Activated T-cell treated with anti-CD3 and anti-CD28 coated beads, Interleukin-2, amount 50 U/mL, for 24 hours (primary cell): ENCODE measurements around the gene GALE.
"Not testable (repeated sequence)": the region's sequence is repeated elsewhere in the genome, so short reads cannot be mapped to it uniquely, and the experiment has no call there.

ENCODE experiments used
- DNase-seq: peaks from one replicate; pipeline ENCODE4 v3.0.0-alpha.2; 2020
- H3K27ac Mint-ChIP-seq: 2 replicates; pipeline ENCODE4 v1.8.0; 2020; ENCODE audit warnings: mild to moderate bottlenecking, mixed read lengths
- H3K27me3 Mint-ChIP-seq: 2 replicates; pipeline ENCODE4 v1.8.0; 2020; ENCODE audit warnings: mixed read lengths
- H3K36me3 Mint-ChIP-seq: 2 replicates; pipeline ENCODE4 v1.8.0; 2020; ENCODE audit warnings: low read depth, mixed read lengths
- H3K4me1 Mint-ChIP-seq: 2 replicates; pipeline ENCODE4 v1.8.0; 2020; ENCODE audit warnings: low read depth, mixed read lengths
- H3K4me3 Mint-ChIP-seq: 2 replicates; pipeline ENCODE4 v1.8.0; 2020; ENCODE audit warnings: mild to moderate bottlenecking, moderate library complexity, mixed read lengths
- H3K9me3 Mint-ChIP-seq: 2 replicates; pipeline ENCODE4 v1.8.0; 2020; ENCODE audit warnings: mixed read lengths

Gene GALE

GRCh38 chr1:23801338-23801748, 789 bp upstream of the GALE start:
- Mint-ChIP-seq H3K9me3 (no peaks in the 10 kb centered on the region), H3K36me3 (peaks cover 39% of the 10 kb centered on the region), H3K27me3 (no peaks in the 10 kb centered on the region), H3K4me3 (peak overlapping the region; percentile 98), H3K27ac (peak overlapping the region; percentile 94), H3K4me1 (peaks cover 21% of the 10 kb centered on the region)
- peak; percentile 32 for DNase-seq

GRCh38 chr1:23799570-23800399, 769 bp downstream of the GALE start:
- H3K4me1 Mint-ChIP-seq = peaks cover 21% of the 10 kb centered on the region
- peaks cover 52% of the 10 kb centered on the region for H3K36me3 Mint-ChIP-seq
- H3K27me3 Mint-ChIP-seq = no peaks in the 10 kb centered on the region
- H3K4me3 Mint-ChIP-seq = peak overlapping the region; percentile 98
- H3K27ac Mint-ChIP-seq = peak overlapping the region; percentile 94
- no peaks in the 10 kb centered on the region for H3K9me3 Mint-ChIP-seq
- DNase-seq = peak; percentile 55

DNA sequence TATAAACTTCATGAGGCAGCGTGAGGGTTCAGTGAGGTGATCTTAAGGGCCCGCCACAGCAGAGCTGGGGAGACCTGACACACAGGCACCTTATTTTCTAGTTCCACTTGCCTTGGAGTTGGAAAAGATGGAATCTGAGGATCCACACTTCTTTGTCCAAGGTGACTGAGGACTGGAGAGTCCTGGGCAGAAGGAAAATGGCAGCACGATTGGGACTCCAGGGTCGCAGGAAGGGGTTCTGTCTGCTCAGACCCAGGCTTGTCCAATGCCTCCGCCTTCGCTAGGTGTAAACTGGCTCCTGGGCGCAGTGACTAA, 1.3 kb downstream of the GALE start:
- Mint-ChIP-seq H3K27me3 (no peaks in the 10 kb centered on the region), H3K27ac (peak overlapping the region; percentile 94), H3K9me3 (no peaks in the 10 kb centered on the region), H3K4me3 (peak overlapping the region; percentile 98), H3K4me1 (peaks cover 21% of the 10 kb centered on the region), H3K36me3 (peaks cover 57% of the 10 kb centered on the region)
- no peak for DNase-seq

DNA sequence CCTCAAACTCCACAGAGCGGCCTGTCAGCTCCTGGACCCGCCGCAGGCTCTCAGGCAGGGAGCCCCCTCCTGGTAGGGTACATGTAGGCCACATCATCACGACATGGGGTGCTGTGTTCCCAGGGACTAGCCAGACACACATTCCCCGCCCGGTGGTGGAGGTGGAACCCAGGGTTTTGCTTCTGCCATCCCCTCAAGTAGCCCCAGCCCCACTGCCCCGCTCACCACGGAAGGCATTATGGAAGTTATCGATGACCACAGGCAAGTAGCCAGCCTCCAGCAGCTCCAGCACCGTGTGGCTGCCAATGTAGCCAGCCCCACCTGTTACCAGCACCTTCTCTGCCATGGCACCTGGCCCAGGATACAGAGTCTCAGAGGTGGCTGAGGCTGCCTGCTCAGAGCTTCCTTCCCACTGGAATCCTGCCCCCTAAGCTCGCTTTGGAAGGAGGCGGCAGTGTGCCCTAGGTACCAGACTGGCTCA, 1.9 kb downstream of the GALE start:
- peak; percentile 35 for DNase-seq
- Mint-ChIP-seq H3K27me3 (no peaks in the 10 kb centered on the region), H3K27ac (peak overlapping the region; percentile 94), H3K36me3 (peaks cover 61% of the 10 kb centered on the region), H3K4me1 (peaks cover 21% of the 10 kb centered on the region), H3K9me3 (no peaks in the 10 kb centered on the region), H3K4me3 (peak overlapping the region; percentile 98)

DNA sequence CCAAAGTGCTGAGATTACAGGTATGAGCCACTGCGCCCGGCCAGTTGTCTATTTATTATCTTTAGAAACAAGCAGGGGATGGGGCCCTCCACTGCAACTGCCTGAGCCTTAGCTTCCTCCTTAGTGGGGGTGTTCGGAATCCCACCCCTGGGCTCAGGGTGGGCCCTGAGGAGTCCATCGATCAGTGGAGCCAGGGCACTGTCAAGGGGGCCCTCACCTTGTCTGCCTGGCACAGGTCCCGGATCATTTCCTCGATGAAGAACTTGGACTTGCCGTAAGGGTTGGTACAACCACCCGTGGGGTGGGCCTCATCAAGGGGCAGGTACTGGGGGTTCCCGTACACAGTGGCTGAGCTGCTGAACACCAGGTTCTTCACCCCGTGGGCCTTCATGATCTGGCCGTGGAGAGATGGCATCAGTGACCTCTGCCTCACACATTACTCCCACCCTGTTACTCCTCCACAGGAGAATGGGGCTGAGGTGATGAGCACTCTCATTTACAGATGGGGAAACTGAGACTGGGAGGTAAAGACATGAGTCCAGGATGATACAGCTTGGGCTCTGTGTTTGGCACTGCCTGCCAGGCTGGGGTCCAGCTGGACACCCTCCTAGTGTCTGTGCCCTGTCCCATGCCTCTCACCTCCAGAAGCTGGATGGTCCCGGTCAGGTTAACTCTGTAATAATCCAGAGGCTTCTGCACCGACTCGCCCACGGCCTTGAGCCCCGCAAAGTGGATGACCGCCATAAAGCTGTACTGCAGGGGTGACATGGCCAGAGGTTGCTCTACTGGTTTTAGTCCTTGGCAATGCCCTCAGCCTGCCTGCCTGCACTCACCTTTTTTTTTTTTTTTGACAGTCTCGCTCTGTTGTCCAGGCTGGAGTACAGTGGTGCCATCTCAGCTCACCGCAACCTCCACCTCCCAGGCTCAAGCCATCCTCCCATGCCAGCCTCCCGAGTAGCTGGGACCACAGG, 2.8 kb downstream of the GALE start:
- no peak for DNase-seq
- Mint-ChIP-seq H3K4me3 (no peak overlapping the region), H3K27me3 (no peaks in the 10 kb centered on the region), H3K4me1 (peaks cover 28% of the 10 kb centered on the region), H3K9me3 (no peaks in the 10 kb centered on the region), H3K27ac (peak overlapping the region; percentile 70), H3K36me3 (peaks cover 70% of the 10 kb centered on the region)

DNA sequence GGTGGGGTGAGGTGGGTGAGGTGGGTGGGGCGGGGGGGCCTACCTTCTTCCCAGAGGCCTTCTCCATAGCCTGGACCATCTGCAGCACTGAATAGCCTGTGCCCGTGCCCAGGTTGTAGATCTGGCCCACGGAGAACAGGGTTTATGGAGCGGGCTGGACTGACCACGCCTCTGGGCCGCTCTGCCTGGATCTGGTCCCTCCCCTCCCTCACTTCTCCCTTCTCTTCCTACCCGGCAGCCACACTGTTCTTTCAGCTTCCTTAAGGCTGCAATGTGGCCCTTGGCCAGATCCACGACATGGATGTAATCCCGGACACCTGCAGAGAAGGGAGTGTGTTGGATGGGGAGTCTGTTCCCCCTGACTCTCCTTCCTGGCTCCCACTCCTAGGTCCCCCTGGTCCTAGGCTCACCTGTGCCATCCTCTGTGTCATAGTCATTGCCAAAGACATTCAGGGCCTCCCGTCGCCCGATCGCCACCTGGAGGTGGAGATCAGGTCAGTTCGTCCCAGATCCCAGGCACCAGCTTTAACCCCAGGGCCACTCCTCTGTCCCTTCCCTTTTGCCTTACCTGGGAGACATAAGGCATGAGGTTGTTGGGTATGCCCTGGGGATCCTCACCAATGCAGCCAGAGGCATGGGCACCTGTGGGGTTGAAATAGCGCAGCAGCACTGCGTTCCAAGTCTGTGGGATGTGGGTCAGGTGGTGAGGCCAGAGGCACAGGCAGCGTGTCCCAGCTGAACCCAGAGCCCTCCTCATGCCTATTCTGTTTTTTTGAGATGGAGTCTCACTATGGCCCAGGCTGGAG, 3.9 kb downstream of the GALE start:
- Mint-ChIP-seq H3K27me3 (no peaks in the 10 kb centered on the region), H3K9me3 (no peaks in the 10 kb centered on the region), H3K36me3 (peaks cover 72% of the 10 kb centered on the region), H3K4me3 (no peak overlapping the region), H3K27ac (peak overlapping the region; percentile 70), H3K4me1 (peaks cover 31% of the 10 kb centered on the region)
- DNase-seq = no peak

DNA sequence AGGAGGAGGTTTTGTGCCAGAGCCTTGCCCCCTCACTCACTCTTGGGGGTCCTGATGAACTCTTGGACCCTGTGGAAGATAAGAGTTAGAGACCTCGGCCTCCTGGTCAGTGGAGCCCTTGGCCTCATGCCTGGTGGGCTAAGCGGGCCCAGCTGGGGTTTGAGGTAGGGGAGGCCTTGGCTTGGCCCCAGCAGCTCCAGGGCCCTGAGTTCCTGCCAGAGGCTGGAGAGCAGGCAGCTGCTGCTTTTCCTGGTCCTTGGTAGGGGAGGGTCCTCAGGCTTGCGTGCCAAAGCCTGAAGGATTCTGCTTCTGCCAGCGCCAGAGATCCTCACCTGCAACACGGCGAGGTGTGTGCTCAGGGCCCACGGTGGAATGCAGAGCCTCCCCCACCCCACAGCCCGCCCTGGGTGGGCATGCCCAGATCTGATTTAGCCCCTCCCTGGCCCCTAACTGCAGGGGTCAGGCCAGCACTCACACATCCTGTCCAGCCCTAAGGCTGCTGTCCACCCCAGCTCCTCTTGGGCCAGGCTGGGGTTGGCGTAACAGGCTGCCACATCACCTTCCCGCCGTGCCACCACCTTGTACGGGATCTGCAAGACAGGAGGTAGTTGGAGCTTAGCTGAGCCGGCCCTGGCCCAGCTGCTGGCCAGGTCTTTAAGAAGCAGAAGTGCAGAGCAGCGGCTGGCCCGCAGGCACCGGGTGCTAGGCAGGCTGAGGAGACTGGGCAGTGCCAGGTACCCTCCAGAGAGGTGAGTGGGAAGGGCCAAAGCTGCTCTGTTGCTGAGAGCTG, 4.7 kb downstream of the GALE start:
- peaks cover 77% of the 10 kb centered on the region for H3K36me3 Mint-ChIP-seq
- H3K27me3 Mint-ChIP-seq = no peaks in the 10 kb centered on the region
- peak overlapping the region; percentile 82 for H3K27ac Mint-ChIP-seq
- H3K4me1 Mint-ChIP-seq = peaks cover 31% of the 10 kb centered on the region
- no peaks in the 10 kb centered on the region for H3K9me3 Mint-ChIP-seq
- no peak overlapping the region for H3K4me3 Mint-ChIP-seq
- DNase-seq = no peak

DNA sequence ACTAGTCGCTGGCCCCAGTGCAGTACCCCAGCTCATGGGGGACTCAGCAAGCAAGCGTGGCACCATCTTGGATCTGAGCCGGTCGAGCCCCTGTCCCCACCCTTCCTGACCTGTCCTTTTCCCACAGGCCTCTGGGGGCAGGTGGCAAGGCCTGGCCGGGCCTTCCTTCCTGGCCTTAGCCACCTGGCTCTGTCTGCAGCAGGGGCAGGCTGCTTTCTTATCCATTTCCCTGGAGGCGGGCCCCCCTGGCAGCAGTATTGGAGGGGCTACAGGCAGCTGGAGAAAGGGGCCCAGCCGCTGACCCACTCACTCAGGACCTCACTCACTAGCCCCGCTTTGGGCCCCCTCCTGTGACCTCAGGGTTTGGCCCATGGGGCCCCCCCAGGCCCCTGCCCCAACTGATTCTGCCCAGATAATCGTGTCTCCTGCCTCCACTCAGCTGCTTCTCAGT, 5.8 kb downstream of the GALE start:
- not testable (repeated sequence) for DNase-seq, H3K9me3 Mint-ChIP-seq, H3K27me3 Mint-ChIP-seq, H3K4me3 Mint-ChIP-seq
- Mint-ChIP-seq H3K27ac (peak overlapping the region; percentile 68), H3K36me3 (peaks cover 82% of the 10 kb centered on the region), H3K4me1 (peaks cover 39% of the 10 kb centered on the region)

GRCh38 chr1:23793861-23794731, 6.5 kb downstream of the GALE start:
- H3K9me3 Mint-ChIP-seq = no peaks in the 10 kb centered on the region
- H3K4me3 Mint-ChIP-seq = no peak overlapping the region
- peaks cover 77% of the 10 kb centered on the region for H3K36me3 Mint-ChIP-seq
- peaks cover 35% of the 10 kb centered on the region for H3K4me1 Mint-ChIP-seq
- no peaks in the 10 kb centered on the region for H3K27me3 Mint-ChIP-seq
- H3K27ac Mint-ChIP-seq = peak overlapping the region; percentile 68
- no peak for DNase-seq

DNA sequence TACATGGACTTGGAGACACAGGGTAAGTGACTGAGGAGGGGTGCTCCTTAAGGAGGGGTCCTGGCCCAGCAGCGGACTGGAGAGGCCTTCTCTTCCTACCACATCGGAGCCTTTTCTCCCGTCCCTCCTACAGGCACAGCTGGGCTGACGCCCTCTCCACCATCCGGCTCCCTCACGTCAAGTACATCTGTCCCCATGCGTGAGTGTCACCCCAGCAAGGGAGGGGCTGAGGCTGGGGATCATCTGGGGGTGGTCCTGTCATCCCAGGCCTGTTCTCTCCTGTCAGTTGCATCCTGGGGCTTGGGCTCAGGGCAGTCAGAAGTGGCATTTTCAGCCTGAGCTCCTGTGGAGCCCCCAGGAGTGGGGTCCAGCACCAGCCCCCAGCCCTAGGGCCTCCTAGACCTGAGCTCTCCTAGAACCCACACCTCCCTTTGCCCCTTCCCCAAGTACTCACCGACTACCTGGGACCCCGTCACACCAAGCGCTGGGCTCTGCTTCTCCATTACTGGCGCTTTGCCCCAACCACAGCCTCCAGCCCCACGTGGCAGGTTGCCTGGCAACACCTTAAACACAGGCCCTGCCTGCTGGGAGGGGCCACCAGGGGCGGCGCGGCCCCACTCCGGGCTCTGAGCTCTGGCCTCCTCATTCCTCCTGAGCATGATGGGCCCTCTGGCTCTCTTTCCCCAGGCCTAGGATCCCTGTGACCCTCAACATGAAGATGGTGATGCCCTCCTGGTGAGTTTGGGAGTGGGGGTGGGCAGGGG, 7.4 kb downstream of the GALE start:
- peak overlapping the region; percentile 84 for H3K27ac Mint-ChIP-seq
- peaks cover 33% of the 10 kb centered on the region for H3K4me1 Mint-ChIP-seq
- H3K9me3 Mint-ChIP-seq = no peaks in the 10 kb centered on the region
- peaks cover 77% of the 10 kb centered on the region for H3K36me3 Mint-ChIP-seq
- no peaks in the 10 kb centered on the region for H3K27me3 Mint-ChIP-seq
- DNase-seq = peak; percentile 40
- H3K4me3 Mint-ChIP-seq = peak overlapping the region; percentile 98

GRCh38 chr1:23792151-23792945, 8.2 kb downstream of the GALE start:
- H3K27ac Mint-ChIP-seq = peak overlapping the region; percentile 97
- H3K27me3 Mint-ChIP-seq = no peaks in the 10 kb centered on the region
- no peaks in the 10 kb centered on the region for H3K9me3 Mint-ChIP-seq
- peak; percentile 32 for DNase-seq
- peaks cover 33% of the 10 kb centered on the region for H3K4me1 Mint-ChIP-seq
- H3K4me3 Mint-ChIP-seq = peak overlapping the region; percentile 98
- H3K36me3 Mint-ChIP-seq = peaks cover 77% of the 10 kb centered on the region
